Hepatocyte (in vitro differentiated cells): ENCODE measurements around the gene ADAMTS19. TPM values are rescaled to one million over a fixed set of nuclear protein-coding genes. Genes with fewer than 3 reads are reported as not detected.

Experiments used
- DNase-seq: peaks from one replicate; pipeline ENCODE4 v3.0.0-alpha.2; 2016; ENCODE audit warnings: low spot score
- H2AFZ ChIP-seq: fragments of 200-600 bp; sonication (generic); 2 replicates; pipeline ENCODE4 v1.6.0; 2016; ENCODE audit warnings: antibody characterized with exemption, mild to moderate bottlenecking
- H3K27ac ChIP-seq: fragments of 200-600 bp; sonication (generic); 2 replicates; pipeline ENCODE4 v1.5.1; 2016; ENCODE audit warnings: mild to moderate bottlenecking
- H3K27me3 ChIP-seq: fragments of 200-600 bp; sonication (generic); 2 replicates; pipeline ENCODE4 v1.6.1; 2016
- H3K36me3 ChIP-seq: fragments of 200-600 bp; sonication (generic); replicated peaks from 2 replicates; pipeline ENCODE4 v1.5.1; 2016; ENCODE audit warnings: low read depth; ENCODE audit not compliant: insufficient read depth
- H3K4me1 ChIP-seq: fragments of 200-600 bp; sonication (generic); 2 replicates; pipeline ENCODE4 v1.5.1; 2016; ENCODE audit warnings: mild to moderate bottlenecking, moderate library complexity; ENCODE audit not compliant: insufficient read depth
- H3K4me2 ChIP-seq: fragments of 200-600 bp; sonication (generic); 2 replicates; pipeline ENCODE4 v1.6.0; 2016
- H3K4me3 ChIP-seq: fragments of 200-600 bp; sonication (generic); 2 replicates; pipeline ENCODE4 v1.5.1; 2016; ENCODE audit warnings: mild to moderate bottlenecking
- H3K79me2 ChIP-seq: fragments of 200-600 bp; sonication (generic); 2 replicates; pipeline ENCODE4 v1.6.0; 2017; ENCODE audit warnings: mild to moderate bottlenecking
- H3K9me2 ChIP-seq: fragments of 200-600 bp; sonication (generic); replicated peaks from 2 replicates; pipeline ENCODE4 v1.6.0; 2017; ENCODE audit warnings: mild to moderate bottlenecking; ENCODE audit not compliant: insufficient read depth
- H3K9me3 ChIP-seq: fragments of 200-600 bp; sonication (generic); 2 replicates; pipeline ENCODE4 v1.5.1; 2016; ENCODE audit warnings: low read depth, mild to moderate bottlenecking
- H4K20me1 ChIP-seq: fragments of 200-600 bp; sonication (generic); 2 replicates; pipeline ENCODE4 v1.6.0; 2016; ENCODE audit warnings: mild to moderate bottlenecking; ENCODE audit not compliant: insufficient read depth, poor library complexity, severe bottlenecking
- CTCF ChIP-seq: fragments of 200-600 bp; sonication (generic); IDR thresholded peaks from 2 replicates; pipeline ENCODE4 v1.5.1; 2016; ENCODE audit warnings: antibody characterized with exemption, mild to moderate bottlenecking; ENCODE audit not compliant: poor library complexity
- EZH2phosphoT487 ChIP-seq: fragments of 200-600 bp; sonication (generic); IDR thresholded peaks from one replicate; pipeline ENCODE4 v1.6.1; 2018; ENCODE audit warnings: antibody characterized with exemption, mild to moderate bottlenecking, low read depth, moderate library complexity; ENCODE audit not compliant: unreplicated experiment, severe bottlenecking
- WGBS: methylation state at CpG from one replicate; pipeline ENCODE4 v1.1.6; 2016; ENCODE audit warnings: low lambda C conversion rate; ENCODE audit errors: missing lambda C conversion rate; 5-methylcytosine and 5-hydroxymethylcytosine counted together
- polyA plus RNA-seq: library from polyadenylated mRNA; unstranded; fragments of >200 nt; fragmentation: Nextera tagmentation; extraction: Ambion mirVana; gene quantifications from 2 replicates; pipeline ENCODE4 v1.2.1, GENCODE V29; 2016
- total RNA-seq: library from RNA; depleted of rRNA; stranded (reverse); fragments of >200 nt; gene quantifications from 2 replicates; pipeline ENCODE4 v1.2.3, GENCODE V29; 2014

Gene ADAMTS19
- total and polyA plus RNA-seq, 2 experiments from 2014 or later, result 1.8 to 5.0 TPM

- no peaks in the 10 kb centered on the region for H3K9me2 ChIP-seq
- H3K27me3 ChIP-seq, result no peaks in the 10 kb centered on the region
- H3K4me2 ChIP-seq, result no peak overlapping the region
- no peaks in the 10 kb centered on the region for H3K9me3 ChIP-seq
- H3K27ac ChIP-seq, result no peak overlapping the region
- no peaks in the 10 kb centered on the region for H3K36me3 ChIP-seq
- no peak for DNase-seq
- H3K4me1 ChIP-seq, result no peaks in the 10 kb centered on the region
- TF ChIP-seq CTCF (no peak), EZH2phosphoT487 (no peak)
- 69% methylated on average over 2 of the region's 2 CpGs for WGBS
- H3K4me3 ChIP-seq, result no peak overlapping the region
- H3K79me2 ChIP-seq, result no peaks in the 10 kb centered on the region
- no peaks in the 10 kb centered on the region for H4K20me1 ChIP-seq
- H2AFZ ChIP-seq, result no peak overlapping the region
Measured at GRCh38 chr5:129781594-129781993, 321.5 kb downstream of the ADAMTS19 start.
